Esophagus squamous epithelium (tissue), 5 donors: ENCODE data around the gene SUSD3. TPM values are rescaled to one million over a fixed set of nuclear protein-coding genes. Genes with fewer than 3 reads are reported as not detected.

Experiments
- DNase-seq: peaks from one replicate; lab custom pipeline; 2025; lab: John Stamatoyannopoulos, UW
- H3K27ac ChIP-seq, 4 donors: fragments of 200-600 bp; sonication (generic); one replicate each; pipeline ENCODE4 v1.5.1; 2016 to 2019; ENCODE audit warnings: mild to moderate bottlenecking in 1 of 4
- H3K27me3 ChIP-seq, 4 donors: fragments of 200-600 bp; sonication (generic); 1 replicate in 3 of 4; 2 replicates in 1 of 4; pipeline versions ENCODE4 v1.5.1 to v1.6.0; 2017 to 2021; ENCODE audit warnings: antibody characterized with exemption in 1 of 4
- H3K36me3 ChIP-seq, 3 donors: fragments of 200-600 bp; sonication (generic); one replicate each; pipeline ENCODE4 v1.5.1; 2016 to 2019
- H3K4me1 ChIP-seq, 3 donors: fragments of 200-600 bp; sonication (generic); one replicate each; pipeline ENCODE4 v1.5.1; 2017 to 2019
- H3K4me3 ChIP-seq, 4 donors: fragments of 200-600 bp; sonication (generic); 1 replicate in 3 of 4; 2 replicates in 1 of 4; pipeline ENCODE4 v1.5.1; 2016 to 2019; ENCODE audit warnings: mild to moderate bottlenecking in 2 of 4, moderate library complexity in 1 of 4
- H3K9me3 ChIP-seq, 3 donors: fragments of 200-600 bp; sonication (generic); one replicate each; pipeline ENCODE4 v1.5.1; 2016 to 2019
- CTCF ChIP-seq, 6 experiments: fragments of 450-650 bp in 4 of 6; fragments of 200-600 bp in 2 of 6; sonication (generic) in 2 of 6; IDR thresholded peaks; one replicate each; pipeline ENCODE4 v1.5.1; 2016 to 2019; ENCODE audit warnings: antibody characterized with exemption in 6 of 6, mild to moderate bottlenecking in 4 of 6, moderate library complexity in 4 of 6
- POLR2A ChIP-seq, 4 donors: fragments of 450-650 bp; IDR thresholded peaks; one replicate each; pipeline ENCODE4 v1.6.1; 2017; ENCODE audit warnings: antibody characterized with exemption in 4 of 4, mild to moderate bottlenecking in 4 of 4, moderate library complexity in 3 of 4
- WGBS, 2 donors: methylation state at CpG; one replicate each; pipeline ENCODE4 v1.1.5; 2018; 5-methylcytosine and 5-hydroxymethylcytosine counted together
- intact Hi-C: fragments of 100-400 bp; cut with DNase I; formaldehyde crosslinking; loops from one replicate; pipeline ENCODE4 v1.15.0; 2022
- total RNA-seq, 4 donors: library from RNA; depleted of rRNA; stranded (reverse); fragments of >200 nt; gene quantifications; one replicate each; pipeline ENCODE4 v1.1.0, GENCODE V29; 2016
- donor health status: DM: yes; HTN: yes; CAD: no.

The SUSD3 gene
- total RNA-seq, 4 donors from 2014 or later: 0.22 to 5.8 (median 2.7) TPM

DNA sequence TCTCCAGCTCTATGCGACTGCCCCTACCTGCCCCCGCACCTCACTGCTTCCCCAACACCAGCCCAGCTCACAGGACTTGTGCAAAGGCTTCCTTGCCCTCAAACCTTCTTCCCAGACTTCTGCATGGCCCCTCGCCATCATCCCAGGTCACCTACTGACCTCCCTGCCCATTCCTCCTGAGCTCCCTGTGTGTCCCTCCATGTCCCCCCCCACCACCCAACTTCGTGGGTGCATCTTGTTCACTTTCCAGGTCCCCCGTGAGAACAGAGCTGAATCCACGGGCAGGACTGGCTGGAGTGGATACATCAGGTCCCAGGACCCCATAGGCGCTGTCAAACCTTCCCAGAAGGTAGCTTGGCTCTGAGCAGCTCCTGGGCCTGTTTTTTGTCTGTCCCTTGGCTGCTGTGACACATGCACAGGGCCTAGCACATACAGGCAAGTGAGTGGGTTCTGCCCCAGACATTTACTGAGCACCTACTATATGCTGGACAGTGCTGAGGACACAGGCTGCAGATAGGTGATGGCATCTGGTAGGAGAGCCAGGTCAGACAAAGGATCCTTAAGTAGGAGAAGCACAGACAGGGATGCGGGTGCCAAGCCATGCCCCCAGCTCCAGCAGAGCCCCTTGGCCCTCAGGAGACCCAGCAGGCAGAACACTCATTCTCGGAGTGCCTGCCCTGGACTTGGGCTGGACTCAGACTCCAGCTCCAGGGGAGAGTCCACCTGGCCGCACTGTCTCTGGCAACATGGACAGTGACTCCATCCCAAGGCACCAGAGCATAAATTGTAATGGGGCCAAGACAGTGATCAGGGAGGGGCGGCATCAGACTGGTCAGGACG, 60.6 kb downstream of the SUSD3 start:
- no peaks in the 10 kb centered on the region for H3K27me3 ChIP-seq
- H3K4me3 ChIP-seq: no peak overlapping the region
- TF ChIP-seq CTCF (IDR thresholded peaks at IDR 0.05) (no peak), POLR2A (IDR thresholded peaks at IDR 0.05) (no peak)
- H3K27ac ChIP-seq: peak overlapping the region in 3 of 4 donors; percentile 12 to 81 (median 69)
- intact Hi-C loops: loop anchor here (10.0 kb wide), 1 partner anchor 114 kb away; no protein-coding TSS in a partner anchor
- peaks cover 0 to 26% (median 6%) of the 10 kb centered on the region in 3 donors for H3K36me3 ChIP-seq
- 82 to 86% methylated on average over 7 to 10 of the region's 12 CpGs for WGBS, 2 donors
- DNase-seq: no peak
- H3K4me1 ChIP-seq: peaks cover 12 to 41% (median 20%) of the 10 kb centered on the region in 3 donors
- H3K9me3 ChIP-seq: no peaks in the 10 kb centered on the region

GRCh38 chr9:93119703-93119952, 61.1 kb downstream of the SUSD3 start:
- TF ChIP-seq CTCF (IDR thresholded peaks at IDR 0.05) (no peak), POLR2A (IDR thresholded peaks at IDR 0.05) (no peak)
- no peak overlapping the region for H3K4me3 ChIP-seq
- H3K4me1 ChIP-seq: peaks cover 12 to 41% (median 20%) of the 10 kb centered on the region in 3 donors
- H3K9me3 ChIP-seq: no peaks in the 10 kb centered on the region
- peak overlapping the region in 3 of 4 donors; percentile 12 to 81 (median 69) for H3K27ac ChIP-seq
- no peaks in the 10 kb centered on the region for H3K27me3 ChIP-seq
- peaks cover 5 to 29% (median 7%) of the 10 kb centered on the region in 3 donors for H3K36me3 ChIP-seq
- no peak for DNase-seq
- intact Hi-C loops: loop anchor here (10.0 kb wide), 1 partner anchor 115 kb away; no protein-coding TSS in a partner anchor
- WGBS, 2 donors: 60% methylated on average over 1 of the region's 5 CpGs; no CpG with 5 or more reads in 1 of the 2 donors

DNA sequence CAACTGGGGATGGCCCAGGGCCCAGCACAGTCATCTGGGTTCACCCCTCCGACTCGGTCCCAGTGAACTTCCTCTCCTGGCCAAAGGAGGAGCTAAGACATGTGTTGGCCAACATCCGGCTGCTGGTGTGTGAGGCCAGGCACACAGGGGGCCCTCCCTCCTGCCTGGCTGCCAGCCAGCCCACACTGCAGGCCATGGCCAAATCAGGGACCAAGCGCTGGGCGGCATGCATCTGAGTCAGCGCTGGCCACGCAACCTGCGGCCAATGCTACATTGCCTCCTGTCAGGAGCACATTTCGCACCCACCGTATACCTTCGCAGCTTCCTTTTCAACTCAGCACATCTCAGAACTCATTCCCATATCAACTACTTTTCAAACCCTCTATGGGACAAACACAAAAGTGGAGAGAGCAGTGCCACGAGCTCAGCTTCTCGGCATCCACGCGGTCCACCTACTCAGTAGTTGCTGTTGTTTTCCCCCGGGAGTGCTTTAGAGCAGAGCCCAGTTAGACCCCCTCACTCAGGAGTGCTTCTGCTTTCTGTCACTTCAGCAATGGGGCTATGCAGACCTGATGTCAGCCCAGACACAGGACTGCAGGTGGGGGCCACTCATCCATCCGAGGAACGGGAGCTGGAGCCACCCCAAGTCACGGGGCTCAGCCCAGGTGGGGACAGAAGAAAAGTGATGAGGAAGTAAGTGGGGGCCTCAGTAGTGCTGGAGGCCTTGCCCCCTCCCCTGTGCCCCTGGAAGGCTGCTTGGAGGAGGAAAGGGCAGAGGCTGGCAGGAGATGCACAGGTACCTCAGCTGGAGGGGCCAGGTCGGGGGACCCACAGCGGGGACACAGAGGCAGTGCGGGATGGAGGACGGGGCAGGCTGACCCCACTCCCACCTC, 61.7 kb downstream of the SUSD3 start:
- H3K9me3 ChIP-seq: no peaks in the 10 kb centered on the region
- H3K36me3 ChIP-seq: peaks cover 6 to 34% (median 7%) of the 10 kb centered on the region in 3 donors
- intact Hi-C loops: loop anchor here (10.0 kb wide), 1 partner anchor 115 kb away; no protein-coding TSS in a partner anchor
- H3K4me1 ChIP-seq: peaks cover 12 to 45% (median 20%) of the 10 kb centered on the region in 3 donors
- H3K27ac ChIP-seq: peak overlapping the region; percentile 12 to 81 (median 62)
- TF ChIP-seq CTCF (IDR thresholded peaks at IDR 0.05): peak in 4 of 6 experiments; percentile 23 to 52 (median 51)
- no peak for TF ChIP-seq POLR2A (IDR thresholded peaks at IDR 0.05)
- WGBS, 2 donors: 36 to 44% methylated on average over 15 to 16 of the region's 23 CpGs
- H3K27me3 ChIP-seq: no peaks in the 10 kb centered on the region
- peak; percentile 65 for DNase-seq
- no peak overlapping the region for H3K4me3 ChIP-seq

DNA sequence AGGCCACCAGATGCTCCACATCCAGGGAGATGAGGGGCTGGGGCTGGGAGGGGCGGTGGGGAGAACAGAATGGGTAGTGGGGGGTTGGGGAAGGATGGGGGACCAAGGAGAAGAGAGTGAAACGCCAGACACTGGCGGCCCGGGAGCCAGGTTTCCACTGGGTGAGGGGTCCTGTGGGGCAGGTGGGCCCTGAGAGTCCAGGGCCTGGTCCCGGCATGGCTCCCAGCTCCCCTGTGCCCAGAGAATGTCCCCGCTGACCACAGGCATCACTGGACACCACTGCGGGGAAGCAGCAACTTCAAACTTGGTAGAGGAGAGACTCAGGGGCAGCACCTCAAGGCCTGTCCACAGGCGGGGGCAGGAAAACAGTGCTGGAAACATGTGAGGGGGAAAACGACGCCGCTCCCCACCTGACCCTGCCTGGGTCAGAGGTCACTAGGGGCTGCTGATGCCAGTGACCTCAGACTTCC, 62.4 kb downstream of the SUSD3 start:
- no peak for DNase-seq
- TF ChIP-seq POLR2A (IDR thresholded peaks at IDR 0.05): no peak
- TF ChIP-seq CTCF (IDR thresholded peaks at IDR 0.05): no peak
- no peak overlapping the region for H3K4me3 ChIP-seq
- intact Hi-C loops: no loop called here
- peak overlapping the region in 3 of 4 donors; percentile 55 to 81 (median 69) for H3K27ac ChIP-seq
- WGBS, 2 donors: 85 to 93% methylated on average over 3 to 4 of the region's 11 CpGs
- no peaks in the 10 kb centered on the region for H3K27me3 ChIP-seq
- H3K4me1 ChIP-seq: peaks cover 11 to 47% (median 23%) of the 10 kb centered on the region in 3 donors
- no peaks in the 10 kb centered on the region for H3K9me3 ChIP-seq
- H3K36me3 ChIP-seq: peaks cover 6 to 41% (median 7%) of the 10 kb centered on the region in 3 donors
